K562 (cell line): ENCODE results near the gene RPL7A. TPM values are rescaled to one million over a fixed set of nuclear protein-coding genes. Genes with fewer than 3 reads are reported as not detected.
A peak's percentile ranks its signal among the peaks of the same experiment; 100 is the strongest.

ENCODE experiments used
- ARID2 ChIP-seq: fragments of 450-650 bp; IDR thresholded peaks from 2 replicates; pipeline ENCODE4 v1.6.1; 2017; ENCODE audit warnings: antibody characterized with exemption, mild to moderate bottlenecking
- ARID4B ChIP-seq: sonication (generic); formaldehyde crosslinking; IDR thresholded peaks from 2 replicates; pipeline ENCODE4 v1.8.0; 2022; ENCODE audit warnings: mild to moderate bottlenecking, missing genetic modification reagents
- ASH1L ChIP-seq: fragments of 450-650 bp; IDR thresholded peaks from 2 replicates; pipeline ENCODE4 v1.6.1; 2018; ENCODE audit warnings: borderline replicate concordance, mild to moderate bottlenecking, low read depth; ENCODE audit not compliant: partially characterized antibody
- CAMTA2 ChIP-seq: fragments of 250-450 bp; sonication (Bioruptor Pico); conservative IDR thresholded peaks from 2 replicates; pipeline ENCODE4 v1.5.1; 2022
- CHCHD3 ChIP-seq: fragments of 250-450 bp; sonication (Bioruptor Pico); IDR thresholded peaks from 2 replicates; pipeline ENCODE4 v2.1.2; 2022; ENCODE audit warnings: mild to moderate bottlenecking
- HDGF ChIP-seq: fragments of 450-650 bp; IDR thresholded peaks from 2 replicates; pipeline ENCODE4 v1.6.1; 2016
- HNRNPK ChIP-seq: fragments of 200-400 bp; formaldehyde crosslinking; IDR thresholded peaks from one replicate; pipeline ENCODE4 v1.6.1; 2018; ENCODE audit warnings: mild to moderate bottlenecking, low read depth, low read length; ENCODE audit not compliant: poor library complexity, severe bottlenecking
- HOXB6 ChIP-seq: fragments of 250-450 bp; sonication (Bioruptor Pico); IDR thresholded peaks from 2 replicates; pipeline ENCODE4 v1.5.1; 2022; ENCODE audit warnings: mild to moderate bottlenecking, borderline replicate concordance
- IFI16 ChIP-seq: fragments of 250-450 bp; sonication (Bioruptor Pico); IDR thresholded peaks from 2 replicates; pipeline ENCODE4 v2.1.2; 2022; ENCODE audit warnings: mild to moderate bottlenecking, inconsistent platforms
- JUNB ChIP-seq: fragments of 450-650 bp; formaldehyde crosslinking; conservative IDR thresholded peaks from 2 replicates; pipeline ENCODE4 v1.4.0; 2020; ENCODE audit warnings: mild to moderate bottlenecking
- MTA3 ChIP-seq: fragments of 450-650 bp; formaldehyde crosslinking; IDR thresholded peaks from 2 replicates; pipeline ENCODE4 v1.6.1; 2017; ENCODE audit warnings: mild to moderate bottlenecking, borderline replicate concordance
- NFATC3 ChIP-seq: fragments of 450-650 bp; IDR thresholded peaks from 2 replicates; pipeline ENCODE4 v1.6.1; 2017; ENCODE audit warnings: mild to moderate bottlenecking
- POLR2G ChIP-seq: fragments of 200-400 bp; formaldehyde crosslinking; IDR thresholded peaks from 2 replicates; pipeline ENCODE4 v1.6.1; 2017; ENCODE audit warnings: low read depth, mild to moderate bottlenecking, antibody characterized with exemption, low read length, moderate library complexity
- SMAD4 ChIP-seq: fragments of 250-450 bp; sonication (Bioruptor Pico); conservative IDR thresholded peaks from 2 replicates; pipeline ENCODE4 v1.8.0; 2021; ENCODE audit warnings: inconsistent platforms, mild to moderate bottlenecking, moderate library complexity
- SMARCA5 ChIP-seq: fragments of 450-650 bp; IDR thresholded peaks from 2 replicates; pipeline ENCODE4 v1.6.1; 2016
- TAF1 ChIP-seq: IDR thresholded peaks from 2 replicates; pipeline ENCODE4 v1.6.1; 2011; ENCODE audit warnings: mild to moderate bottlenecking, low read length, moderate library complexity; ENCODE audit not compliant: insufficient read depth, control insufficient read depth, severe bottlenecking; ENCODE audit errors: extremely low read depth
- TCF7L2 ChIP-seq: fragments of 150-350 bp; IDR thresholded peaks from 2 replicates; pipeline ENCODE4 v1.6.1; 2016; ENCODE audit warnings: low read depth, mild to moderate bottlenecking, low read length, moderate library complexity
- ZEB2 ChIP-seq: fragments of 450-650 bp; IDR thresholded peaks from 2 replicates; pipeline ENCODE4 v1.6.1; 2016
- ZNF518B ChIP-seq: fragments of 250-450 bp; sonication (Bioruptor Pico); IDR thresholded peaks from 2 replicates; pipeline ENCODE4 v1.5.0; 2021; ENCODE audit warnings: mild to moderate bottlenecking, moderate library complexity
- ZNF655 ChIP-seq: fragments of 250-450 bp; sonication (Bioruptor Pico); IDR thresholded peaks from 2 replicates; pipeline ENCODE4 v1.5.0; 2021
- polyA plus RNA-seq, 8 experiments: library from polyadenylated mRNA; depleted of rRNA in 4 of 8; stranded (reverse) in 5 of 8; unstranded in 3 of 8; fragments of >200 nt; fragmentation: Nextera tagmentation in 2 of 8; fragmentation: Illumina TruSeq in 1 of 8; extraction: Ambion mirVana in 2 of 8; extraction: Trizol in 1 of 8; gene quantifications; 2 replicates each; pipeline versions ENCODE4 v1.2.1 to v1.2.3, GENCODE V29; 2011 to 2014; ENCODE audit warnings: inconsistent platforms in 1 of 8, missing spikeins in 1 of 8
- total RNA-seq, 7 experiments: library from RNA; depleted of rRNA in 6 of 7; stranded (reverse); fragments of >200 nt in 6 of 7; fragmentation: Illumina TruSeq in 2 of 7; extraction: Trizol in 2 of 7; gene quantifications; 2 replicates each; pipeline versions ENCODE4 v1.2.1 to v1.2.3, GENCODE V29; 2011 to 2021; ENCODE audit warnings: low replicate concordance in 1 of 7

The RPL7A gene
- total and polyA plus RNA-seq, 9 of the 15 experiments (the other 6 are each of a cell fraction or from before 2014, with no cell fraction given), result 1,935 to 3,760 (median 2,652) TPM

- TF ChIP-seq ZNF655 (CRISPR knock-in tag) (no peak), ASH1L (no peak), NFATC3 (no peak), HOXB6 (CRISPR knock-in tag) (no peak), ARID2 (no peak), TAF1 (peak; percentile 93), POLR2G (peak; percentile 99), IFI16 (CRISPR knock-in tag) (no peak), JUNB (CRISPR knock-in tag) (no peak), TCF7L2 (no peak), HDGF (no peak), HNRNPK (no peak), ZNF518B (CRISPR knock-in tag) (no peak), SMAD4 (CRISPR knock-in tag) (peak; percentile 70; the same call in 1 of the 2 replicates), MTA3 (peak; percentile 76), ZEB2 (no peak), SMARCA5 (no peak), ARID4B (peak; percentile 88), CAMTA2 (no peak), CHCHD3 (CRISPR knock-in tag) (no peak)
These were observed 28.0 kb downstream of the RPL7A start, which contains the start of the genes STKLD1 and SURF4 (continued) for GRCh38 chr9:133375724-133376654.
